ENCODE results near the gene HYPK.
A peak's percentile ranks its signal among the peaks of the same experiment; 100 is the strongest.

The HYPK gene

DNA sequence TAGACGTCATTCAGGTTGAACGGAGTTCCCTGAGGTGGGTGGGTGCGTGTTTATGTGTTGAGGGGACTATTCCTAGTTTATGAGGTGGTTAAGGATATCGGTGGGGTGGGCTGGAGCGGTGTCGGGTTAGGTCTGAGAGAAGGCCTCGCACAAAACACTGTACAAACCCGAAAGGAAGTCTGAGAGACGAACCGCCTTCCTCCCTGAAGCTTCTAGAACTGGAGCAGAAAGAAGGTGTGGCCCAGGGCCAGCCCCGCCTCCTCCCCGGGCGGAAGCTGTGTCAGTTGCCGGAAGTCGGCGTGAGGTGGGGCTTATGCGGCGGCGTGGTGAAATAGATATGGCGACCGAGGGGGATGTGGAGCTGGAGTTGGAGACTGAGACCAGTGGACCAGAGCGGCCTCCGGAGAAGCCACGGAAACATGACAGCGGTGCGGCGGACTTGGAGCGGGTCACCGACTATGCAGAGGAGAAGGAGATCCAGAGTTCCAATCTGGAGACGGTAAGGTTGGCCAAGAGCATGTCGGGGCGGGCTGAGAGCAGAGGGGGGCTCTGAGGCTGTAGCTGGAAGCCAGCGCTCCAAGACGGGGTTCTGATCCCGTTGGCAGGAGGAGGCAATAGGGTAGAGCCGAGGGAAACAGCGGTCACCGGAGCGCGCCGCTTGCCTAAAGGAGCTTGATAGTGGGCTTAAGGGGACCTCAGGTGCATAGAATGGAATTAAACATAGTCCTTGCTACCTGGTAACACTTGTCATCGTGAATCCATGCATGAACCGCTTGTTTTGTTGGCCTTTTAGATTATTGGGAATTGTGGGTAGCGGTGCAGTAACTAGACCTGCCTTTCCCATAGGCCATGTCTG is at the start of gene HYPK:
TSS of gene HYPK (plus strand) at position 314 of the 856 bp plus-strand sequence. CDS start at position 338, 24 bp downstream.
- CTCF ChIA-PET, result no interaction called here
- peak; percentile 88 for DNase-seq (ENCODE audit: low spot score)
- POLR2A ChIA-PET (ENCODE audit: low non-redundant PET), result interaction anchor here (0.5 kb wide), 1 partner anchor 37 kb away, joined by 3 read pairs; no protein-coding TSS in a partner anchor
- no peak for TF ChIP-seq CTCF (conservative IDR thresholded peaks at IDR 0.05; ENCODE audit: low read depth)
- H3K27ac ChIP-seq, result peak within 1 kb of the TSS; percentile 84

GRCh38 chr15:43751885-43752284 is 48.5 kb upstream of the HYPK start:
- CTCF ChIA-PET, result no interaction called here
- no peak for DNase-seq (ENCODE audit: low spot score)
- no peak for TF ChIP-seq CTCF (conservative IDR thresholded peaks at IDR 0.05; ENCODE audit: low read depth)
- POLR2A ChIA-PET (ENCODE audit: low non-redundant PET), result no interaction called here
- no peak overlapping the region for H3K27ac ChIP-seq

- H3K27ac ChIP-seq, result no peak overlapping the region
- CTCF ChIA-PET, result no interaction called here
- TF ChIP-seq CTCF (conservative IDR thresholded peaks at IDR 0.05; ENCODE audit: low read depth), result no peak
- POLR2A ChIA-PET (ENCODE audit: low non-redundant PET), result no interaction called here
- DNase-seq (ENCODE audit: low spot score), result no peak
Observed at GRCh38 chr15:43762824-43763223, 37.6 kb upstream of the HYPK start.

- CTCF ChIA-PET, result no interaction called here
- DNase-seq (ENCODE audit: low spot score), result no peak
- H3K27ac ChIP-seq, result no peak overlapping the region
- TF ChIP-seq CTCF (conservative IDR thresholded peaks at IDR 0.05; ENCODE audit: low read depth), result no peak
- POLR2A ChIA-PET (ENCODE audit: low non-redundant PET), result no interaction called here
Observed at GRCh38 chr15:43763819-43764446, 36.5 kb upstream of the HYPK start.

DNA sequence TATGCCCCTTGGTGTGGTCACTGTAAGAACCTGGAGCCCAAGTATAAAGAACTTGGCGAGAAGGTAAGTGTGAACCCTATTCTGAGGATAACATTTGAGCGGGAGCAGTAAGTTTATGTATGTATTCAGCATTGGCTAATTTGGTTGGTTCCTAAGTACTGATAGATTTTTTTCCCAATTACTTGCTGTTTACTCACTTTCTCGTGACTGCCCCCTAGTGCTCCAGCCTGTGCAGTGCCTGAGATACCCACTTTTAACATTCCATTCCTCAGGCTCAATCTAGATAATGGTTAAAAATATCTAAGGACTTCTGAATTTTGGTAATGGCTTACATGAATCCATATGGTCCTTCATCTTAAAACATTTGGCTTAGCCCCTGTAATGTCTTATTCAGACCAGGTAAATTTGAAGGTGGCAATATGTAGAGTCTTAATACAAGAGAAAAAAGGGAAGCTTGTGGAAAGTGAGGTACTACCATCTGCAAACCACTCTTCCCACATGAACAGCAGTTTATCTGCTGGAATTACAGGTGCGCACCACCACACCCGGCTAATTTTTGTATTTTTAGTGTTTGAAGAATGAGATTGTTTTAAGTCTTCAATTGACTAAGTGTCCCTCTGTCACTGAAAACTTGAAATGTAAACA is 30.7 kb upstream of the HYPK start:
- no peak overlapping the region for H3K27ac ChIP-seq
- DNase-seq (ENCODE audit: low spot score), result peak; percentile 64
- ChIA-PET POLR2A (ENCODE audit: low non-redundant PET) (no interaction called here), CTCF (interaction anchor here (0.6 to 1.0 kb wide), 2 partner anchors 11 to 399 kb away, joined by 3 to 4 read pairs; partner anchors contain the start of genes TUBGCP4 and ZSCAN29)
- TF ChIP-seq CTCF (conservative IDR thresholded peaks at IDR 0.05; ENCODE audit: low read depth), result peak; percentile 95

DNA sequence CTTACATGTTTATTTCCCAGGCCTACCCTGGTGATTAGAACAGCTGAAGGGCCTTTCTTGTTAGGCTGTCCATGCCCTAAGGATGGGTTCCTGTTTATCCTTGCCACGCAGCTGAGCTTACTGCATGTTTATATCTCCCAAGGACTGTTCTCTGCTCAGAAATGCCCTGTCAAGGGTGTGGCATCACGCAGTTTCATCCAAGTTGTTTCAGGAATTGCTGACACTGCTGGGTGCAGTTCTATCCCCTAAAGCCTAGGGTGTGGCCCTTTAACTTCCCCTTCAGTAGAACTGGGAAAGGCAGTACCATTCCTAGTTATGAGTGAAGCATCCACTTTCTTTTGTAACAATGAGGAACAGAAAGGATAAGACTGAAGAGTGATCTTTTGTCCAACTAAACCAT is 28.6 kb upstream of the HYPK start:
- no peak overlapping the region; the same call in 1 of the 2 replicates for H3K27ac ChIP-seq
- DNase-seq (ENCODE audit: low spot score), result no peak
- POLR2A ChIA-PET (ENCODE audit: low non-redundant PET), result no interaction called here
- no peak for TF ChIP-seq CTCF (conservative IDR thresholded peaks at IDR 0.05; ENCODE audit: low read depth)
- CTCF ChIA-PET, result interaction anchor here (0.6 to 0.7 kb wide), 2 partner anchors 13 to 314 kb away, joined by 3 to 4 read pairs; no protein-coding TSS in a partner anchor

Measured in RWPE1 (cell line).